IMR-90 (cell line): ENCODE data around the gene SLITRK1. TPM values are rescaled to one million over a fixed set of nuclear protein-coding genes. Genes with fewer than 3 reads are reported as not detected.

ENCODE experiments used
- ATAC-seq: fragments of 200-7000 bp; cut with Tn5 transposase; 2 replicates; pipeline ENCODE4 v1.9.1; 2020; ENCODE audit warnings: low read depth, mild to moderate bottlenecking, moderate library complexity
- BruUV-seq: library from RNA; stranded (reverse); fragments of 400-500 nt; replicated peaks from 2 replicates; lab custom pipeline; 2021; lab: Mats Ljungman, UMichigan
- CTCF ChIA-PET: fragments of 300-600 bp; formaldehyde crosslinking; extraction: SDS; loops from one replicate; lab custom pipeline; 2021; ENCODE audit warnings: antibody characterized with exemption; lab: Yijun Ruan, JAX
- POLR2A ChIA-PET: fragments of 300-600 bp; sonication (Branson Sonifier 250); formaldehyde crosslinking; loops from one replicate; lab custom pipeline; 2022; ENCODE audit warnings: antibody characterized with exemption; ENCODE audit not compliant: unreplicated experiment; lab: Charles Lee
- DNase-seq: peaks from one replicate; pipeline ENCODE4 v3.0.0; 2013
- H2AFZ ChIP-seq: replicated peaks from 2 replicates; pipeline ENCODE3; 2013; ENCODE audit warnings: low read length, mild to moderate bottlenecking; ENCODE audit not compliant: poor library complexity
- H2AK5ac ChIP-seq: 2 replicates; pipeline ENCODE4 v1.6.1; 2013; ENCODE audit warnings: low read depth, low read length, inconsistent platforms
- H2AK9ac ChIP-seq: replicated peaks from 2 replicates; pipeline ENCODE3; 2013; ENCODE audit warnings: mild to moderate bottlenecking, low read depth, low read length, moderate library complexity; ENCODE audit not compliant: poor library complexity
- H2BK120ac ChIP-seq: 2 replicates; pipeline ENCODE4 v1.6.1; 2013; ENCODE audit warnings: low read depth, low read length, inconsistent platforms
- H2BK15ac ChIP-seq: 3 replicates; pipeline ENCODE4 v1.6.1; 2013; ENCODE audit warnings: low read depth, low read length, inconsistent platforms
- H2BK20ac ChIP-seq: 2 replicates; pipeline ENCODE4 v1.6.1; 2013; ENCODE audit warnings: low read depth, mild to moderate bottlenecking, inconsistent platforms, low read length, moderate library complexity
- H2BK5ac ChIP-seq: 2 replicates; pipeline ENCODE4 v1.6.1; 2013; ENCODE audit warnings: mild to moderate bottlenecking, low read depth, low read length, inconsistent platforms; ENCODE audit not compliant: poor library complexity, severe bottlenecking
- H3K14ac ChIP-seq: replicated peaks from 2 replicates; pipeline ENCODE4 v1.6.1; 2013; ENCODE audit warnings: low read depth, low read length, inconsistent platforms
- H3K18ac ChIP-seq: 2 replicates; pipeline ENCODE4 v1.6.1; 2013; ENCODE audit warnings: low read depth, low read length, control low read depth
- H3K23ac ChIP-seq: 2 replicates; pipeline ENCODE4 v1.6.1; 2013; ENCODE audit warnings: low read depth, low read length, inconsistent platforms
- H3K27ac ChIP-seq: 2 replicates; pipeline ENCODE4 v1.5.1; 2013; ENCODE audit warnings: mild to moderate bottlenecking, control low read depth, low read length; ENCODE audit not compliant: insufficient read depth
- H3K27me3 ChIP-seq: 2 replicates; pipeline ENCODE4 v1.6.1; 2013; ENCODE audit warnings: low read length; ENCODE audit not compliant: control insufficient read depth, insufficient read depth
- H3K36me3 ChIP-seq: 2 replicates; pipeline ENCODE4 v1.6.1; 2013; ENCODE audit warnings: low read length, mixed read lengths; ENCODE audit not compliant: control insufficient read depth, insufficient read depth
- H3K4ac ChIP-seq: 2 replicates; pipeline ENCODE4 v1.6.1; 2013; ENCODE audit warnings: low read depth, low read length, inconsistent platforms
- H3K4me1 ChIP-seq: 2 replicates; pipeline ENCODE4 v1.6.1; 2013; ENCODE audit warnings: low read length, mixed read lengths; ENCODE audit not compliant: control insufficient read depth, insufficient read depth
- H3K4me2 ChIP-seq: 2 replicates; pipeline ENCODE4 v1.6.1; 2013; ENCODE audit warnings: low read depth, mild to moderate bottlenecking, control low read depth, low read length, moderate library complexity
- H3K4me3 ChIP-seq: 2 replicates; pipeline ENCODE4 v1.5.1; 2013; ENCODE audit warnings: low read depth, mild to moderate bottlenecking, control low read depth, low read length, moderate library complexity; ENCODE audit not compliant: insufficient read depth
- H3K56ac ChIP-seq: 2 replicates; pipeline ENCODE4 v1.6.1; 2013; ENCODE audit warnings: low read length, inconsistent platforms; ENCODE audit not compliant: insufficient read depth; ENCODE audit errors: extremely low read depth
- H3K79me1 ChIP-seq, 2 experiments: 2 replicates each; pipeline ENCODE4 v1.6.1; 2013; ENCODE audit warnings: low read length in 2 of 2, inconsistent platforms in 1 of 2, low read depth in 1 of 2
- H3K9ac ChIP-seq: 2 replicates; pipeline ENCODE4 v1.6.1; 2013; ENCODE audit warnings: low read depth, low read length, control low read depth
- H3K9me1 ChIP-seq: 2 replicates; pipeline ENCODE4 v1.6.1; 2013; ENCODE audit warnings: low read length, inconsistent platforms; ENCODE audit not compliant: insufficient read depth
- H3K9me3 ChIP-seq: 2 replicates; pipeline ENCODE4 v1.6.1; 2013; ENCODE audit warnings: low read length; ENCODE audit not compliant: control insufficient read depth, insufficient read depth
- H4K20me1 ChIP-seq: 2 replicates; pipeline ENCODE4 v1.6.1; 2013; ENCODE audit warnings: low read length, inconsistent platforms; ENCODE audit not compliant: insufficient read depth
- H4K5ac ChIP-seq: 2 replicates; pipeline ENCODE4 v1.6.1; 2013; ENCODE audit warnings: mild to moderate bottlenecking, low read depth, low read length, control low read depth
- H4K8ac ChIP-seq, 2 experiments: 2 replicates each; pipeline ENCODE4 v1.6.1; 2013; ENCODE audit warnings: low read depth in 2 of 2, low read length in 2 of 2, control low read depth in 1 of 2, inconsistent platforms in 1 of 2
- H4K91ac ChIP-seq: 2 replicates; pipeline ENCODE4 v1.6.1; 2013; ENCODE audit warnings: low read depth, low read length, inconsistent platforms; ENCODE audit not compliant: insufficient read depth
- BHLHE40 ChIP-seq: fragments of 150-350 bp; IDR thresholded peaks from 2 replicates; pipeline ENCODE4 v1.6.1; 2016; ENCODE audit warnings: mild to moderate bottlenecking, low read depth, low read length
- CEBPB ChIP-seq: IDR thresholded peaks from 2 replicates; pipeline ENCODE4 v1.6.1; 2012; ENCODE audit warnings: low read depth, low read length, improper control_type of control experiment
- CHD1 ChIP-seq: IDR thresholded peaks from 2 replicates; pipeline ENCODE4 v1.6.1; 2012; ENCODE audit warnings: low read depth, low read length, improper control_type of control experiment
- FOS ChIP-seq: fragments of 150-350 bp; IDR thresholded peaks from 2 replicates; pipeline ENCODE4 v1.6.1; 2016; ENCODE audit warnings: low read depth, low read length
- MAZ ChIP-seq: IDR thresholded peaks from 2 replicates; pipeline ENCODE4 v1.6.1; 2012; ENCODE audit warnings: low read depth, mild to moderate bottlenecking, low read length, improper control_type of control experiment, moderate library complexity, borderline replicate concordance
- MXI1 ChIP-seq: IDR thresholded peaks from 2 replicates; pipeline ENCODE4 v1.6.1; 2012; ENCODE audit warnings: low read depth, mild to moderate bottlenecking, low read length, moderate library complexity, borderline replicate concordance
- NFE2L2 ChIP-seq: fragments of 150-350 bp; IDR thresholded peaks from 2 replicates; pipeline ENCODE4 v1.6.1; 2016; ENCODE audit warnings: low read depth, mild to moderate bottlenecking, low read length
- POLR2A ChIP-seq: IDR thresholded peaks from 2 replicates; pipeline ENCODE4 v1.6.1; 2012; ENCODE audit warnings: mild to moderate bottlenecking, low read depth, low read length
- RAD21 ChIP-seq: IDR thresholded peaks from 2 replicates; pipeline ENCODE4 v1.6.1; 2012; ENCODE audit warnings: low read length, improper control_type of control experiment
- RCOR1 ChIP-seq: IDR thresholded peaks from 2 replicates; pipeline ENCODE4 v1.6.1; 2012; ENCODE audit warnings: mild to moderate bottlenecking, low read length, improper control_type of control experiment; ENCODE audit not compliant: insufficient replicate concordance
- RFX5 ChIP-seq: IDR thresholded peaks from 2 replicates; pipeline ENCODE4 v1.8.0; 2012; ENCODE audit warnings: low read depth, mild to moderate bottlenecking, low read length, moderate library complexity
- SMC3 ChIP-seq: fragments of 150-350 bp; IDR thresholded peaks from 2 replicates; pipeline ENCODE4 v1.6.1; 2016; ENCODE audit warnings: low read depth, mild to moderate bottlenecking, antibody characterized with exemption, low read length, moderate library complexity
- WGBS, 2 experiments: methylation state at CpG; one replicate each; pipeline versions ENCODE4 v1.1.5 to v1.1.7; 2013; ENCODE audit warnings: missing lambda C conversion rate in 2 of 2; ENCODE audit not compliant: insufficient read length in 1 of 2; ENCODE audit errors: extremely low coverage in 2 of 2; 5-methylcytosine and 5-hydroxymethylcytosine counted together
- dilution Hi-C: fragments of 300-500 bp; cut with HindIII; formaldehyde crosslinking; loops from one replicate; pipeline ENCODE4 v1.14.3; 2018; ENCODE audit warnings: low sequenced_read_pairs; ENCODE audit not compliant: unreplicated experiment
- in situ Hi-C: fragments of 300-500 bp; cut with MboI; formaldehyde crosslinking; loops from 3 replicates; pipeline ENCODE4 v1.14.3; 2019; ENCODE audit warnings: low sequenced_read_pairs, inconsistent platforms, mixed read lengths
- intact Hi-C: fragments of 100-400 bp; cut with micrococcal nuclease; formaldehyde crosslinking; loops from 2 replicates; pipeline ENCODE4 v1.10.0; 2022
- polyA plus RNA-seq, 3 experiments: library from polyadenylated mRNA; depleted of rRNA; stranded (reverse); fragments of >200 nt; gene quantifications; 2 replicates each; pipeline ENCODE4 v1.2.3, GENCODE V29; 2012; ENCODE audit warnings: low replicate concordance in 1 of 3
- total RNA-seq: library from RNA; depleted of rRNA; stranded (reverse); fragments of >200 nt; gene quantifications from 2 replicates; pipeline ENCODE4 v1.2.3, GENCODE V29; 2012
- TF ChIP-seq, protein P1 (sequence below): fragments of 150-350 bp; IDR thresholded peaks from 2 replicates; pipeline ENCODE4 v1.6.1; 2016; ENCODE audit warnings: low read depth, mild to moderate bottlenecking, low read length, moderate library complexity, borderline replicate concordance
- TF ChIP-seq, protein P2 (sequence below): fragments of 150-350 bp; IDR thresholded peaks from 2 replicates; pipeline ENCODE4 v1.6.1; 2017; ENCODE audit warnings: mild to moderate bottlenecking, antibody characterized with exemption, low read length, low read depth

The SLITRK1 gene
- total and polyA plus RNA-seq, 2 of the 4 experiments (the other 2 are of a cell fraction) = under 0.01 to 0.07 TPM

DNA sequence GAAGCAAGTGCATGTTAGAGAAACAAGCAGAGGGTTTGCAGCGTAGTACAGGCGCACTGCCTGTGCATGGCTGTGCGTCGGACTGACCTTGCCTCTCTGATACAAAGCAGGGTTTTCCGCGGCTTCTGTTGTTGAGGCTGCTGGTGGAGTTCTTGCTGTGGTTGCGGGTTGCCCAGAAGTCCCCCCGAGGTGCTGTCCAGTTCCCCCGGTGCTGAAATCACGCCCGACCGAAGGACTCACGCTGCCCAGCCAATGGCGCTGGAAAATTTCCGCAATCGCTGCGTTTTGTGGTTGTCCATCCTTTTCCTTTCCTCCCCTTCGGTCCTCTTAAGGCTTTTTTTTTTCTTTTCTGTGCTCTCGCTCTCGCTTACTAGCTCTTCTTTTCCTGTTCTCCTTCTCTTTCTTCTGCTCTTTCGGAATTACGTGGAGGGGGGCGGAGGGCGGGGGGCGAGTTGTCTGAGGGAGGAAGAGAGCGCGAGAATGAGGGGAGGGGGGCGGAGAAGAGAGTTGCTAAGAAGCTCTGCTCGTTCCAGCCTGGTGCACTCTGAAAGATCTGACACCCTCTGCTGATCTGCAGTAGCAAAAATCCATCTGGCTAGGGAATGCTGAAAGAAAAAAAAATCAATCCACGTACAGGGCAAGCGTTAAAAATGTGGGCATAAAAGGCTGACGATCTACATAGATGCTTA is at the start of gene SLITRK1 (continued):
- no peak for TF ChIP-seq MAZ
- no peak for TF ChIP-seq RFX5

DNA sequence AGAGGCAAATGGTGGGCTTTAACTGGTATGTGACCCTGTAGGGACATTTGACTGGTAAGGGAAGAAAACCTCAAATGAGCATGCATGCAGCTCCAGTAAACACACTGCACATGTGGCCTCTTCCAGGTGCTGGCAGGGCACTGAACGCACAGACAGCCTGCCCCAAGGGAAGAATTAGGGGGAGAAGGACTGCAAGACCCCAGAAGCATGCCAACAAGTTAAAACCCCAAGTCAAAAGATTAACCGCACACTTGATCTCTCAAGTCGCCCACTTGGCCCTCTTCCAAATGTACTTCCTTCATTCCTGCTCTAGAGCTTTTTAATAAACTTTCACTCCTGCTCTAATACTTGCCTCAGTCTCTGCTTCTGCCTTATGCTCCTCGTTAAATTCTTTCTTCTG is 46.9 kb upstream of the SLITRK1 start:
- Histone ChIP-seq H2BK120ac (no peak overlapping the region), H3K9ac (no peak overlapping the region), H2BK5ac (no peak overlapping the region), H3K27ac (no peak overlapping the region), H3K9me3 (no peaks in the 10 kb centered on the region), H2BK20ac (no peak overlapping the region), H2AFZ (no peak overlapping the region), H3K4ac (no peak overlapping the region), H3K36me3 (no peaks in the 10 kb centered on the region), H4K8ac (no peak overlapping the region), H2BK15ac (no peak overlapping the region), H3K4me2 (no peak overlapping the region), H3K4me3 (no peak overlapping the region), H3K79me1 (no peaks in the 10 kb centered on the region), H4K91ac (no peak overlapping the region), H2AK5ac (no peak overlapping the region), H3K23ac (no peak overlapping the region), H3K9me1 (no peaks in the 10 kb centered on the region), H3K18ac (no peak overlapping the region), H3K56ac (no peak overlapping the region), H4K5ac (no peak overlapping the region), H3K14ac (no peak overlapping the region), H4K20me1 (no peaks in the 10 kb centered on the region), H3K27me3 (no peaks in the 10 kb centered on the region), H3K4me1 (no peaks in the 10 kb centered on the region), H2AK9ac (no peak overlapping the region)
- intact Hi-C loops = no loop called here
- WGBS, 2 experiments = 40% methylated on average over 1 of the region's 4 CpGs; no CpG with 5 or more reads in 1 of the 2 experiments
- BruUV-seq = no TSS peak
- POLR2A ChIA-PET = interaction anchor here (0.6 kb wide), 1 partner anchor 339 kb away, joined by 9 read pairs; no protein-coding TSS in a partner anchor
- TF ChIP-seq BHLHE40 (no peak), CHD1 (no peak), RAD21 (no peak), MXI1 (no peak), FOS (no peak), NFE2L2 (no peak), POLR2A (no peak), SMC3 (no peak), MAZ (no peak), CEBPB (no peak), RCOR1 (no peak)
- TF ChIP-seq, protein P1, sequence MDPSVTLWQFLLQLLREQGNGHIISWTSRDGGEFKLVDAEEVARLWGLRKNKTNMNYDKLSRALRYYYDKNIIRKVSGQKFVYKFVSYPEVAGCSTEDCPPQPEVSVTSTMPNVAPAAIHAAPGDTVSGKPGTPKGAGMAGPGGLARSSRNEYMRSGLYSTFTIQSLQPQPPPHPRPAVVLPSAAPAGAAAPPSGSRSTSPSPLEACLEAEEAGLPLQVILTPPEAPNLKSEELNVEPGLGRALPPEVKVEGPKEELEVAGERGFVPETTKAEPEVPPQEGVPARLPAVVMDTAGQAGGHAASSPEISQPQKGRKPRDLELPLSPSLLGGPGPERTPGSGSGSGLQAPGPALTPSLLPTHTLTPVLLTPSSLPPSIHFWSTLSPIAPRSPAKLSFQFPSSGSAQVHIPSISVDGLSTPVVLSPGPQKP = no peak
- TF ChIP-seq, protein P2, sequence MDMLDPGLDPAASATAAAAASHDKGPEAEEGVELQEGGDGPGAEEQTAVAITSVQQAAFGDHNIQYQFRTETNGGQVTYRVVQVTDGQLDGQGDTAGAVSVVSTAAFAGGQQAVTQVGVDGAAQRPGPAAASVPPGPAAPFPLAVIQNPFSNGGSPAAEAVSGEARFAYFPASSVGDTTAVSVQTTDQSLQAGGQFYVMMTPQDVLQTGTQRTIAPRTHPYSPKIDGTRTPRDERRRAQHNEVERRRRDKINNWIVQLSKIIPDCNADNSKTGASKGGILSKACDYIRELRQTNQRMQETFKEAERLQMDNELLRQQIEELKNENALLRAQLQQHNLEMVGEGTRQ = no peak
- dilution Hi-C loops = no loop called here
- in situ Hi-C loops = no loop called here
- CTCF ChIA-PET = no interaction called here
- no peak for ATAC-seq
- no peak for DNase-seq
